DMS79 treated with DMSO at 0.1 percent for 48 hours (cell line): ENCODE results near the gene SLC2A4.

ENCODE experiments used
- DNase-seq: peaks from one replicate; lab custom pipeline; 2025; lab: John Stamatoyannopoulos, UW

The SLC2A4 gene

GRCh38 chr17:7279448-7279847 is 2.1 kb upstream of the SLC2A4 start:
- DNase-seq = no peak

GRCh38 chr17:7280519-7281073 is 922 bp upstream of the SLC2A4 start:
- DNase-seq = peak; percentile 81

- no peak for DNase-seq
These were observed 634 bp downstream of the SLC2A4 start for GRCh38 chr17:7281953-7282751.

DNA sequence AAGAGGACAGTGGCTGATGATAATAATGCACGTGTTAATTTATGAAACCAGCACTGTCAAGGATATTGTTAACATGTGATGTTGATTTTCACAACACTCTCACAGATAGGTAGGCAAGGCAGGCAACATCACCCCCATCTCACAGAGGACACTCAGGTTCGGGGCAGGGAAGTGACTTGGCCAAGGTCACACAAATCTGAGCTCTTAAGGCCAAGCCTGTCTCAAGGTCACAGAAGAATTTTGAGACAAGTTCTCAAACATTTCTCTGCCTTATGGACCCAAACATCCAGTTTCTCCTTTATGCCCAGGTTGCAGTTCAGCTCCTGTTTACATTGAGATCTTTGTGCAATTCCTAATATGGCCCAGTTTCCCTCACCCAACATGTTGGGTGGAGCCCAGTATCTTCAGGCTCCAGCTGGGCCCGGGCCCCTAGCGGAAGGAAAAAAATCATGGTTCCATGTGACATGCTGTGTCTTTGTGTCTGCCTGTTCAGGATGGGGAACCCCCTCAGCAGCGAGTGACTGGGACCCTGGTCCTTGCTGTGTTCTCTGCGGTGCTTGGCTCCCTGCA is 1.3 kb downstream of the SLC2A4 start:
- no peak for DNase-seq

DNA sequence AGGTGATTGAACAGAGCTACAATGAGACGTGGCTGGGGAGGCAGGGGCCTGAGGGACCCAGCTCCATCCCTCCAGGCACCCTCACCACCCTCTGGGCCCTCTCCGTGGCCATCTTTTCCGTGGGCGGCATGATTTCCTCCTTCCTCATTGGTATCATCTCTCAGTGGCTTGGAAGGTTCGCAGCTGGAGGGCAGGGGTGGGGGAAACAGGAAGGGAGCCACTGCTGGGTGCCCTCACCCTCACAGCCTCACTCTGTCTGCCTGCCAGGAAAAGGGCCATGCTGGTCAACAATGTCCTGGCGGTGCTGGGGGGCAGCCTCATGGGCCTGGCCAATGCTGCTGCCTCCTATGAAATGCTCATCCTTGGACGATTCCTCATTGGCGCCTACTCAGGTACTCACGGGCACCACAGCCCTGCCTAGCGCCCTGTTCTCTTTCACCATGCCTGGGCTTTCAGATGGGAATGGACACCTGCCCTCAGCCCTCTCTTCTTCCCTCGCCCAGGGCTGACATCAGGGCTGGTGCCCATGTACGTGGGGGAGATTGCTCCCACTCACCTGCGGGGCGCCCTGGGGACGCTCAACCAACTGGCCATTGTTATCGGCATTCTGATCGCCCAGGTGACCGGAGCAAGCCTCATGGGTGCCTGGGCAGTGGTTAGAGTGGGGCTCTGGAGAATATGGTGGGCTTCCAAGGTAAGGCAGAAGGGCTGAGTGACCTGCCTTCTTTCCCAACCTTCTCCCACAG is 2.1 kb downstream of the SLC2A4 start:
- no peak for DNase-seq

GRCh38 chr17:7284911-7285310 is 3.4 kb downstream of the SLC2A4 start:
- DNase-seq = no peak

DNA sequence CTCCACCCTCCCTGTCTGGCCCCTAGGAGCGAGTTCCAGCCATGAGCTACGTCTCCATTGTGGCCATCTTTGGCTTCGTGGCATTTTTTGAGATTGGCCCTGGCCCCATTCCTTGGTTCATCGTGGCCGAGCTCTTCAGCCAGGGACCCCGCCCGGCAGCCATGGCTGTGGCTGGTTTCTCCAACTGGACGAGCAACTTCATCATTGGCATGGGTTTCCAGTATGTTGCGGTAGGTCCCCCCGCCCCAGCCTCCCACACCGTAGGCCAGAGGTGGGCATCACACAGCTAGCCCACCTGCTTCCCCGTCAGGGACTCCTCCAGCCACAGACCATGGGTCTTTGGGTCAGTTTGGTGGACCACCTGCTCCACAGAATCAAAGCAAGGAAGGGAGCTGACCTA is 4.2 kb downstream of the SLC2A4 start:
- no peak for DNase-seq

GRCh38 chr17:7289256-7290032 is 7.9 kb downstream of the SLC2A4 start:
- DNase-seq = no peak

- no peak for DNase-seq
These were observed 8.6 kb downstream of the SLC2A4 start for GRCh38 chr17:7290166-7290565.

DNA sequence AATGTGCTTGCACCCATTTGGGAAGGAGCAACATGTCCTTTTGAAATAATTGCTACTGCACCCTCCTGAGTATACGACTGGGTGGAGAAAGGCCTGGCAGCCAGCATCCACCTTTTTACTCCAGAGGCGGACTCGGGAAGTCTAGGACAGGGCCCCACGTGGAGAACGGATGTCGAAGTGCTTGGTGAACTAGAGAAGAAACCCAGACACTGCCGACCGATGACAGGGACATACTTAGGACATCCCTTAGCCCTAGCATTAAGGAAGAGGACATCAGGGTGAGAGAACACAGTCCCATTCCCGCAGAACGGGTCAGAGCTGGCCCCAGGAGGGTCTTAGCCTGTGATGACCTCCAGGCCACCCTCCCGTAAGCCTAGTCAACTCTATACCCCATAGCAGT is 9.2 kb downstream of the SLC2A4 start:
- no peak for DNase-seq

DNA sequence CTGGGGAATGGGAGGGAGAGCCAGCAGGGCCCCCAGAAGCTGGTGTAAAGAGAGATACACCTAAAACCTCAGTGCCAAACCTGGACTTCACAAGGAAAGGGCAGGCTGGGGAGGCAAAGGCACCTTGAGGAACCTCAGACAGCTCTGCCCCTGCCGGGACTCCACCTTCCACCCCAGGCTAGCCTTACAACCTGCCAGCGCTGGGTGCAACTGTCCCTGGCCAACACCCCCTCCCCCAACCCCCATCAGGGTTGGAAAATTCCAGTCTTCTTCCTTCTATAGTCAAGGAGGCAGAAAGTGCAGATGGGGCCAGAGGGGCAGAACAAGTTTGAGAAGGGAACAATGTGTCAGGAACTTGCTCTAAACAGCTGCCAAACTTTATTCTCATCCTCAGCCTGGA is 10.7 kb downstream of the SLC2A4 start:
- no peak for DNase-seq

DNA sequence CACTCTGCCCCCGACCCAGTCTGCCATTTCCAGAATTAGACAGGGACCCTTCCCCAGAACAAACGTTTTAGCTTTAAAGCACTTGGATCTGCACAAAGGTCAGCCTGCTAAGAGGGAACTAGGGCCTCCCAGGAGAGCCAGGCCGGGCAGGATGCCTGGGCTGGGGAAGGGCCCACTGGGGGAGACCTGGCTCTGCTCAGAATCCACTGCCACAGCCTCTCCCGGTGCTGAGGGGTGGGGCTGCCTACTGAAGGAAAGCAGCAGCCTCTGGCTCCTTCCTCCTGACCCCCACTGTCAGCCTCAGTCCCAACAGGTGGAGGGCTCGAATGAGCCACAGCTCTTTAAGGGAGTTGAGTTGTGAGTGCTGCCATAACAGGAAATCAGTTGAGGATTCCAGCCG is 11.2 kb downstream of the SLC2A4 start:
- DNase-seq = no peak

GRCh38 chr17:7293159-7293558 is 11.6 kb downstream of the SLC2A4 start:
- DNase-seq = no peak

DNA sequence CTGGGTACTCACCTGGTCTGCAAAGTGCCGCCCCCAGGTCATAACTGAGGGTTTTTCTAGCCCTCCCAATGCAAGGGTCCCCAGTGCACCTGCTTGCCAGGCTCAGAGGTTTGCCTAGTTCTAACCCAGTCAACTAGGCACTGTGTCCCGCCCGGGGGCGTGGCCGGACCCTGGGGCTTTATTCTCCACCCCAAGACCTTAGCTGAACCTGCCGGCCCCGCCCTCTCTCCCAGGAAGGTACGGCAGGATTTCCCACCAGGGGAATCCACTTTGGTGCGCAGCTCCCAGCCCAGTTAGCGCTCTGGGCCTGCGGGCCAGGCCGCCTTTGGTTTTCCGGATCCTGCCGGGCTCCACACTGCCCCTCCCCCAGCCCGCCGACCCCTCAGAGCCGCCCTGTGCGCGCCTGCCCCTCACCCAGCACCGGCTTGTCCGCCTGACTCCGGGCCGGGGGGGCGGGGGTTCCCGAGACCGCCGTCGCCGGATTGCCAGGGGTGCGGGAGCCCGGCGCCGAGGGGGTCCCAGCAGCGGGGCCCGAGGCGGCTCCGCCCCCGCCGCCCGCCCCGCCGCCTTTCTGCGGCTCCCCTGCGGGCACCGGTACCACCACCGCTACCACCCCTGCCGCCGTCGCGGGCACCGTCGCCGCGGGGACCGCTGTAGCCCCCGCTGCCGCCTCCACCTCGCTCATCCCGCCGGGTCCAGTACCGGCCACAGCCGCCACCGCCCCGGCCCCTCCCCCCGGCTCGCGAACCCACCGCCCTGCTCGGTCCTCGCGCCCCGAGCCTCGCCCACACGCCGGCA is 12.5 kb downstream of the SLC2A4 start:
- DNase-seq = no peak

DNA sequence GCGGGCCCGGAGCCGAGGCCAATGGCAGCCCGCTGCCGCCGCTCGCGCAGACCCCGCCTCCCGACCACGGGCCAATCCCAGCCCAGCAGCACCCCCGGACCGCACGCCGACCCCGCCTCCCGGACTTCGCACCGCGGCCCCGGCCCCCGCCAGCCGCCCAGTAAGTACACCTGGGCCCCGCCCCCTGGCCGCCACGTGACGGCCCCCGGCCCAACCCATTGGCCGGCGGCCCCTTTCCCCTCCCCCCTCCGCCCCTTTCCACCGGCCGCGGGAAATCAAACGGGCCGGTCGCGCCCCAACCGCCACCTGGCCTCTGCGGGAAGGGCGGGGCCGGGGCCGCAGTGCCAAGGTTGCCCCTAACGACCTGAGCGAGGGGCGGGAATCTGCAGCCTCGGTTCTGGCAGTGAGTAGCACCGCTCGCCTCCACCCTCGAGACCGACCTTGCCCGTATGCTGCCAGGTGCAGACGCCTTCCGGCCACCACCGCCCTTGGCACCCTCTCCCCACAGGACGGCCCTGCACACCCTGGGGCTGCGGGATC is 13.2 kb downstream of the SLC2A4 start, which contains the start of gene YBX2:
Gene YBX2, minus strand, starts transcription at position 26 of the 540 bp plus-strand sequence. CDS start 139 bp downstream, outside the sequence.
- DNase-seq = peak; percentile 85

DNA sequence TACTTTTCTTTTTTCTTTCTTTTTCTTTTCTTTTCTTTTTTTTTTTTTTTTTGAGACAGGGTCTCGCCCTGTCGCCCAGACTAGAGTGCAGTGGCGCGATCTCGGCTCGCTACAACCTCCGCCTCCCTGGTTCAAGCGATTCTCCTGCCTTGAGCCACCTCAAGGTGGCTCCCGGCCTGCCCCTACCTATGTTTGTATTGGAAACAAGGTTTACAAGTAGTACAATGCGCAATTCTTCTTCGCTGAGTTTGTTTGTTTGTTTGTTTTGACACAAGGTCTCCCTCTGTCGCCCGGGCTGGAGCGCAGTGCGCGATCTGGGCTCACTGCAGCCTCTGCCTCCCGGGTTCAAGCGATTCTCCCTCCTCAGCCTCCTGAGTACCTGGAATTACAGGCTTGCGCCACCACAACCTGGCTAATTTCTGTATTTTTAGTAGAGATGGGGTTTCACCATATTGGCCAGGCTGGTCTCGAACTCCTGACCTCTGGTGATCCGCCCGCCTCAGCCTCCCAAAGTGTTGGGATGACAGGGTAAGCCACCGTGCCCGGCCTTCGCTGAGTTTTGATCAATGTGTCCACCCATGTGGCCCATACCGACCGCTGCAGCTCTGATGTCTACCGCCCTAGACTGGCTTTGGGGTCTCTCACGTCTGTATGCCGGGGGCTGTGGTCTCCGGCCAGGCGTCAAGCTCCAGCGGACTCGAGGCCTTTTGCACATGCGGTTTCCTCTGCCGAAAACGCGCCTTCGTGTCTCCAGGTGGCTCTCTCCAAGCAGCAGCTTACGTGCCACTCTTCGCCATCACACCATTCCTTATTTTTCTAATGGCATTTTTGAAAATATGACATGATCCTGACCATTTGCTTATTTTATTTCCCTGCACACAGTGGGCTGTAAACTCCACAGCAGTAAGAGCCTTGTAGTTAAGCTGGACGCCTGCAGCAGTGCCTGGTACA is 14.0 kb downstream of the SLC2A4 start:
- DNase-seq = no peak

GRCh38 chr17:7296189-7296861 is 14.8 kb downstream of the SLC2A4 start:
- peak; percentile 49 for DNase-seq

DNA sequence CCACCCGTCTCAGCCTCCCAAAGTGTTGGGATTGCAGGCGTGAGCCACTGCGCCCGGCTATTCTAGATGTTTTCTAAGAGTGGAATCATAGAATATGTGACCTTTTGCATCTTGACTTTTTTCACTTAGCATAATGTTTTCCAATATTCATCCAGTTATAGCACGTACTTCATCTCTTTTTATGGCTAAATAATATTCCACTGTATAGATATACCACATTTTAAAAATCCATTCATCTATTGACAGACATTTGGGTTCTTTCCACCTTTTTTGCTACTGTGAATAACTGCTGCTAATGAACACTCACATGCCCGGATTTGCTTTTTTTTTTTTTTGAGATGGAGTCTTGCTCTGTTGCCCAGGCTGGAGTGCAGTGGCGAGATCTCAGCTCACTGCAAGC is 22.7 kb downstream of the SLC2A4 start:
- DNase-seq = no peak
